ENCODE measurements around the gene SP2. TPM values are rescaled to one million over a fixed set of nuclear protein-coding genes. Genes with fewer than 3 reads are reported as not detected.

SP2 gene
- total and polyA plus RNA-seq, 2 of the 13 experiments (the other 11 are each of a cell fraction or from before 2014, with no cell fraction given) = 1.4 to 4.8 TPM

GRCh38 chr17:47850692-47851573 is 45.1 kb upstream of the SP2 start, which contains the start of gene SP6 (continued):
- TF ChIP-seq SRSF9 (IDR thresholded peaks at IDR 0.05; ENCODE audit: borderline replicate concordance, insufficient read depth, low read depth, low read length, poor library complexity, severe bottlenecking) = no peak
- no peak for TF ChIP-seq ATF6 (CRISPR knock-in tag; conservative IDR thresholded peaks at IDR 0.05)
- peak; percentile 63 for TF ChIP-seq SKIL (CRISPR knock-in tag; IDR thresholded peaks at IDR 0.05; ENCODE audit: borderline replicate concordance)
- no peak for TF ChIP-seq ZNF740 (CRISPR knock-in tag; IDR thresholded peaks at IDR 0.05)
- peak; percentile 97 for TF ChIP-seq ZNF652 (CRISPR knock-in tag; IDR thresholded peaks at IDR 0.05; ENCODE audit: borderline replicate concordance, low read depth)
- no peak for TF ChIP-seq PHF20 (CRISPR knock-in tag; IDR thresholded peaks at IDR 0.05)
- TF ChIP-seq ZNF737 (CRISPR knock-in tag; IDR thresholded peaks at IDR 0.05; ENCODE audit: borderline replicate concordance) = no peak
- TF ChIP-seq ZNF576 (CRISPR knock-in tag; IDR thresholded peaks at IDR 0.05) = no peak
- TF ChIP-seq NFYB (CRISPR knock-in tag; IDR thresholded peaks at IDR 0.05) = no peak
- no peak for TF ChIP-seq HNRNPL (IDR thresholded peaks at IDR 0.05; ENCODE audit: low read depth, low read length)
- peak; percentile 86 for TF ChIP-seq ATF7-NPFF (CRISPR knock-in tag; IDR thresholded peaks at IDR 0.05; ENCODE audit: low read depth)
- no peak for TF ChIP-seq ZNF484 (CRISPR knock-in tag; IDR thresholded peaks at IDR 0.05; ENCODE audit: borderline replicate concordance, low read depth)
- TF ChIP-seq PBX3 (CRISPR knock-in tag; IDR thresholded peaks at IDR 0.05; ENCODE audit: borderline replicate concordance) = no peak
- TF ChIP-seq ONECUT2 (CRISPR knock-in tag; IDR thresholded peaks at IDR 0.05) = no peak
- no peak for TF ChIP-seq RAD51 (IDR thresholded peaks at IDR 0.05; ENCODE audit: borderline replicate concordance)
- TF ChIP-seq NFE2L2 (IDR thresholded peaks at IDR 0.05; ENCODE audit: low read length) = no peak
- TF ChIP-seq ZBED4 (CRISPR knock-in tag; IDR thresholded peaks at IDR 0.05; ENCODE audit: borderline replicate concordance) = peak; percentile 41; the same call in 1 of the 2 replicates
- no peak for TF ChIP-seq ATRX (CRISPR knock-in tag; IDR thresholded peaks at IDR 0.05; ENCODE audit: borderline replicate concordance)

All from HepG2 (cell line).